Epithelial cell of prostate (primary cell): ENCODE results near the gene UCHL5.
A peak's percentile ranks its signal among the peaks of the same experiment; 100 is the strongest.
"Not testable (repeated sequence)": the region's sequence is repeated elsewhere in the genome, so short reads cannot be mapped to it uniquely, and the experiment has no call there.

Experiments used
- DNase-seq: peaks from one replicate; pipeline ENCODE4 v3.0.0-alpha.2; 2011; ENCODE audit warnings: low read depth, low spot score
- H3K27ac ChIP-seq: fragments of 450-650 bp; 2 replicates; pipeline ENCODE4 v1.5.1; 2017; ENCODE audit warnings: mild to moderate bottlenecking

UCHL5 gene

DNA sequence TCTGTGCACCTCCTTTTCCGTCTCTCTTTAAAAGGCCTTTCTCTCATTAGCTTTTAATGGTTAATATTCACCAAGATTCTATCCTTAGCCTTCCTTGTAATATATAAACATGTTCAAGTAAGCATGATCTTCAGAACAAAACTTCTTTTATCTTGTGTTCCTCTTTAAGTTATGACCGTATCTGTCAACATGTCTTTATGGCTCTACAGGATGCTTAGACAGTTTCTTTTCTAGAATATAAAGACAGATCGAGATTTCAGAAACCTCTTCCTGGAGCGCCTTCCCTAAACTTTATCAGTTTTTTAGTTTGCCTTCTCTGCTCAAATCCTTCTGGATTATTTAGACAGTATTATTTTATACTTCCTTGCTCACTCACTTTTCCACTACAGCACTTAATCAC is 7.4 kb upstream of the UCHL5 start:
- H3K27ac ChIP-seq: no peak overlapping the region

GRCh38 chr1:193065954-193066353 is 6.8 kb upstream of the UCHL5 start:
- no peak overlapping the region for H3K27ac ChIP-seq

More for the DNA sequence above, 7.4 kb upstream of the UCHL5 start:
- DNase-seq: no peak

GRCh38 chr1:193062698-193063463 is 3.7 kb upstream of the UCHL5 start:
- no peak overlapping the region for H3K27ac ChIP-seq
- DNase-seq: no peak

More at GRCh38 chr1:193065954-193066353, 6.8 kb upstream of the UCHL5 start:
- DNase-seq: no peak

DNA sequence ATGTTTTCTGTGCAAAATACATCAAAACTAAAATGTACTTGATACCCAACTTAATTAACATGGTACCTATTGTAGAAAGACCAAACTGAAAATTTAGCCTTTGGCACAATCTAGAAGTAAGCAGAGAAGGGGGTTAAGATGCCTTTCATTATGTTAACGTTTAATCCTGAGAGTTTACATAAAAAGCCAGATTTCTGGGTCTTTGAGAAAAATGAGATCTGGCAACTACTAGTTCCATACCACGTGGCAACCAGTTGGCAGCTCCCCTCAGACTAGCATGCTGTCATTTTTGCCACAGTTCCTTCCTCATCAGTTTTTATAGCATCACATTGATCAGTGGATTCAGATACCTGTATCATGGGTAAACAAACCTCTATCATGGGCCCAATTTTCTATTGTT is 1.8 kb upstream of the UCHL5 start:
- DNase-seq: no peak
- peak overlapping the region; percentile 95 for H3K27ac ChIP-seq

DNA sequence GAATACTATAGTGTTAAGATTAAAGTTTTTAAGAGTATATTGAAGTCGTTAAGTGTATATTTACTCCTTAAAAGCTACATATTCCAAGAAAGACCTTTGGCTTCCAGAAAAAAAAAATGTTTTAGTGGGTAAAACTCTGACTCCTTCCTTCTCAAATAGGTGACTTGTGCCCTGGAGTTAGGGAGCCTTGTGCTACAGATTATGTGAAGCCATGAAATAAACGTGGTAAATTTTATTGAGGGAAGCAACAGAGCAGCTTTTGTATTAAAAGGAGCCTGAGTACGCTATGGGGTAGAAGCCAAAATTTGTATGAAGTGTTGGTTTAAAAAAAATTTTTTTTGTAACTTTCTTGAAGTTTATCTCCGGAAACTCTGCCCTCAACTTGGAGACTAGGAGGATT is 1.2 kb upstream of the UCHL5 start:
- no peak for DNase-seq
- peak overlapping the region; percentile 95 for H3K27ac ChIP-seq

- DNase-seq: no peak
- peak overlapping the region; percentile 95 for H3K27ac ChIP-seq
Measured at GRCh38 chr1:193060115-193060403, 899 bp upstream of the UCHL5 start.

- no peak for DNase-seq
- H3K27ac ChIP-seq: peak overlapping the region; percentile 95
Measured at GRCh38 chr1:193058529-193059281, 455 bp downstream of the UCHL5 start.

GRCh38 chr1:193054169-193054675 is 4.9 kb downstream of the UCHL5 start:
- no peak for DNase-seq
- peak overlapping the region; percentile 17 for H3K27ac ChIP-seq

DNA sequence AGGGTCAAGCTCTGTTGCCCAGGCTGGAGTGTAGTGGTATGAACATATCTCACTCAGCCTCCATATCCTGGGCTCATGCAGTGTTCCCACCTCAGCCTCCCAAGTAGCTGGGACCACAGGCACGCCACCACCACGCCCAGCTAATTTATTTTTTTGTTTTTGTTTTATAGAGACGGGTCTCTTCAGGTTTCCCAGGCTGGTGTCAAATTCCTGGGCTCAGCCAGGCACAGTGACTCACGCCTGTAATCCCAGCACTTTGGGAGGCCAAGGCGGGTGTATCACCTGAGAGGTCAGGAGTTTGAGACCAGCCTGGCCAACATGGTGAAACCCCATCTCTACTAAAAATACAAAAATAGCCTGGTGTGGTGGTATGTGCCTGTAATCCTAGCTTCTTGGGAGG is 10.2 kb downstream of the UCHL5 start:
- DNase-seq, H3K27ac ChIP-seq: not testable (repeated sequence)

GRCh38 chr1:193042766-193043691 is 16.1 kb downstream of the UCHL5 start:
- H3K27ac ChIP-seq: no peak overlapping the region
- no peak for DNase-seq

DNA sequence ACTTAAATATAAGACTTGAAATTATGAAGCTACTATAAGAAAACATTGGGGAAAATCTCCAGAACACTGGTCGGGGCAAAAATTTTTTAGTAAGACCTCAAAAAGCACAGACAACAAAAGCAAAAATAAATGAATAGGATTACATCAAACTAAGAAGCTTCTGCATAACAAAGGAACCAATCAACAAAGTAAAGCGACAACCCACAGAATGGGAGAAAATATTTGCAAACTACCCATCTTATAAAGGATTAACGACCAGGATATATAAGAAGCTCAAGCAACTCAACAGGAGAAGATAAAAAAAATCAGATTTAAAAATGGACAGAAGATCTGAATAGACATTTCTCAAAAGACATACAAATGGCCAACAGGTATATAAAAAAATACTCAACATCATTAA is 19.1 kb downstream of the UCHL5 start:
- H3K27ac ChIP-seq: no peak overlapping the region
- DNase-seq: no peak

DNA sequence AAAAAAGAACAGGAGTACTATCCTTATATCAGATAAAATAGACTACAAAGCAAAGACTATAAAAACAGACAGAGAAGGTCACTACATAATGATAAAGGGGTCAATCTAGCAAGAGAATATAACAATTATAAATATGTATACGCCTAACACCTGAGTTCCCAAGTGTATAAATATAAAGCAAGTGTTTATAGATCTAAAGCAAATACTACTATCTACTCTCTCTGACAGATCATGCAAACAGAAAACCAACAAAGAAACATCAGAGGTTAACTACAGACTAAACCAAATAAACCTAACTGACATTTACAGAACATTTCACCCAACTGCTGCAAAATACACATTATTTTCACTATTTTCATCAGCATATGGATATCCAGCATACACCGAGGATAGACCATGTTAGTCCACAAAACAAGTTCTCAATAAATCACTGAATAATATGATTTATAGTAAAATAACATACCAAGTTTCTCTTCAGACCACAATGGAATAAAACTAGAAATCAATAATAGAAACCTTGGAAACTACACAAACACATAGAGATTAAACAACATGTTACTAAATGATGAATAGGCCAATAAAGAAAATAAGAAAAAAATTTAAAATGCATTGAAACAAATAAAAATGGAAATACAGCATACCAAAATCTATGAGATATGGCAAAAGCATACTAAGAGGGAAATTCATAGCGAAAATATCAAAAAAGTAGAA is 22.7 kb downstream of the UCHL5 start:
- no peak for DNase-seq
- no peak overlapping the region for H3K27ac ChIP-seq

DNA sequence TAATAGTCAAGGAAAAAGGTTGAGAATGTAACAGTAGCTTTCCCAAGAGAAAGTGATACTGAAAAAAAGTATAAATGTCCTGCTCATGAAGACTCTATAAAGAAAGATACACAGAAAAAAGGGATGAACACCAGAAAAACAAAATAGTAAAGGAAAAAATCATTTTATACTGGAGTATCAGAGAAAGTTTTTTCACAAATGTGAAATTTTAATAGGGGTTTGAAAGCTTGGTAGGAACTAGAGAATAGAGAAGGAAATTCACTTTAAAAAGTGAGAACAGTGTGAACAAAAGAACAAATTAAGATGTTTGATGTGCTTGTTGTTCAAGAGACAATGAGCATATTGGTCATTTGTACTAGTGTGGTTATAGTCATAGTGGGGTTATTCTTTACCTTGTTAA is 25.6 kb downstream of the UCHL5 start:
- DNase-seq: no peak
- H3K27ac ChIP-seq: no peak overlapping the region

DNA sequence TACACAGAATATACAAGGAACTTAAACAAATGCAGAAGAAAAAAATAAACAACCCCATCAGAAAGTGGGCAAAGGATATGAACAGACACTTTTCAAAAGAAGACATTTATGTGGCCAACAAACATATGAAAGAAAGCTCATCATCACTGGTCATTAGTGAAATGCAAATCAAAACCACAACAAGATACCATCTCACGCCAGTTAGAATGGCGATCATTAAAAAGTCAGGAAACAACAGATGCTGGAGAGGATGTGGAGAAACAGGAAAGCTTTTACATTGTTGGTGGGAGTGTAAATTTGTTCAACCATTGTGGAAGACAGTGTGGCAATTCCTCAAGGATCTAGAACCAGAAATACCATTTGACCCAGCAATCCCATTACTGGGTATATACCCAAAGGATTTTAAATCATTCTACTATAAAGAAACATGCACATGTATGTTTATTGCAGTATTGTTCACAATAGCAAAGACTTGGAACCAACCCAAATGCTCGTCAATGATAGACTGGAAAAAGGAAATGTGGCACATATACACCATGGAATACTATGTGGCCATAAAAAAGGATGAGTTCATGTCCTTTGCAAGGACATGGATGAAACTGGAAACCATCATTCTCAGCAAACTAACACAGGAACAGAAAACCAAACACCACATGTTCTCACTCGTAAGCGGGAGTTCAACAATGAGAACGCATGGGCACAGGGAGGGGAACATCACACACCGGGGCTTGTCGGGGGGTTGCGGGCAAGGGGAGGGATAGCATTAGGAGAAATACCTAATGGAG is 26.3 kb downstream of the UCHL5 start:
- H3K27ac ChIP-seq, DNase-seq: not testable (repeated sequence)

GRCh38 chr1:193031431-193031830 is 27.7 kb downstream of the UCHL5 start:
- no peak overlapping the region for H3K27ac ChIP-seq
- no peak for DNase-seq

DNA sequence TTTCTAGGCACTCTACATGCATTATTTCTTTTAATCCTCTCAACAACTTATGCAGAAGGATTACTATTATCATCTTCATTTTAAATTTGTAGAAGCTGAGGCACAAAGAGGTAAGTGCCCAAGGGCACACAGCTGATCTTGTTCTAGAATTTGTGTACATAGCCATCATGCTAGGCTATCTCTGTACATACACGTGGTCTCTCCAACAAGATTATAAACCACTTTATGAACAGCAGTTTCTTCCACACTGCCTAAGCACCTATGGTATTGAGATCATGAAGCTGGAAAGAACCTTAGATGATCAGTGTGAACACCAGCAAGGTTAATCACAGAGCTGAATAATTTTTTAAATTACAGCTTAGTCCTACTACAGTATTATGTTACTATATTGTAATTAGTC is 28.9 kb downstream of the UCHL5 start:
- DNase-seq: no peak
- H3K27ac ChIP-seq: no peak overlapping the region

DNA sequence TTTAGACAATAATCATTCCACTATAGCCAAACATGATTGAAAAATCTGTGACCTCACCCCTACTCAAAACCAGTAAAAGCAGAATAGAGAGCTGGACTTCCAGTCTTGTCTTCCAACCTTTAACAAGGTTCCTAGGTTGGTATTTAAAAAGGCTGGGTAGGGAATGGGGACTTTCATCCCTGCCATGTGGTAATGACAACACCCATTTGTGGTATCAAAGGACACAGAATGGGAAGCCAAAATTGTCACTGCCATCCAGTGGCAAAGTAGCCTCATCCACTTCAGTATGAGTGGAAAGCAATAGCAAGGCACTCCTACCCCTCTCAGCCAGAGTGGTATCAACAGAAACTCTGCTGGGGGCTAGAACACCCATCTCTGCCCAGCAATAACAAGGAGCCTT is 33.9 kb downstream of the UCHL5 start:
- no peak for DNase-seq
- no peak overlapping the region for H3K27ac ChIP-seq

- H3K27ac ChIP-seq: no peak overlapping the region
- no peak for DNase-seq
Measured at GRCh38 chr1:193019442-193020026, 39.6 kb downstream of the UCHL5 start.

GRCh38 chr1:193016788-193017187 is 42.4 kb downstream of the UCHL5 start:
- H3K27ac ChIP-seq: no peak overlapping the region
- no peak for DNase-seq
